Naive thymus-derived CD8-positive, alpha-beta T cell (primary cell): Measurements from ENCODE around the gene LRRC4C. TPM values are rescaled to one million over a fixed set of nuclear protein-coding genes. Genes with fewer than 3 reads are reported as not detected.

ENCODE experiments used
- ATAC-seq, 2 donors: fragments of 150-1000 bp; cut with Tn5 transposase in 1 of 2; sonication (Bioruptor Pico), chemical (Tn5 transposase) in 1 of 2; 1 replicate in 1 of 2; 2 replicates in 1 of 2; pipeline ENCODE4 v1.10.0; 2021; ENCODE audit warnings: mild to moderate bottlenecking in 2 of 2, moderate library complexity in 2 of 2
- POLR2A ChIA-PET: fragments of 350-600 bp; sonication (Branson Sonifier 250); formaldehyde crosslinking; loops from one replicate; lab custom pipeline; 2021; ENCODE audit warnings: antibody characterized with exemption; lab: Charles Lee
- DNase-seq, 10 donors: peaks; one replicate each; pipeline versions ENCODE4 v3.0.0 to v3.0.0-alpha.2; 2020 to 2022
- H3K27ac Mint-ChIP-seq, 10 donors: one replicate each; pipeline ENCODE4 v1.8.0; 2020 to 2022; ENCODE audit warnings: mild to moderate bottlenecking in 10 of 10, mixed read lengths in 10 of 10, moderate library complexity in 4 of 10, inconsistent platforms in 1 of 10
- H3K27me3 Mint-ChIP-seq, 5 donors: one replicate each; pipeline ENCODE4 v1.8.0; 2021 to 2022; ENCODE audit warnings: mixed read lengths in 5 of 5
- H3K36me3 Mint-ChIP-seq, 3 donors: one replicate each; pipeline ENCODE4 v1.8.0; 2020 to 2022; ENCODE audit warnings: mixed read lengths in 3 of 3, mild to moderate bottlenecking in 2 of 3, inconsistent platforms in 1 of 3
- H3K4me1 Mint-ChIP-seq, 4 donors: one replicate each; pipeline ENCODE4 v1.8.0; 2021 to 2022; ENCODE audit warnings: mixed read lengths in 4 of 4
- H3K4me3 Mint-ChIP-seq, 10 donors: one replicate each; pipeline ENCODE4 v1.8.0; 2020 to 2022; ENCODE audit warnings: mild to moderate bottlenecking in 10 of 10, mixed read lengths in 10 of 10, moderate library complexity in 6 of 10, inconsistent platforms in 1 of 10
- H3K9me3 Mint-ChIP-seq, 9 donors: one replicate each; pipeline ENCODE4 v1.8.0; 2020 to 2022; ENCODE audit warnings: mixed read lengths in 9 of 9, mild to moderate bottlenecking in 3 of 9, inconsistent platforms in 1 of 9, moderate library complexity in 1 of 9
- polyA plus RNA-seq, 3 donors: library from polyadenylated mRNA; unstranded; fragments of 300-500 nt; fragmentation: Illumina TruSeq; gene quantifications; one replicate each; pipeline ENCODE4 v1.2.3, GENCODE V29; 2021
- total RNA-seq, 8 experiments: library from RNA in 2 of 8; stranded (reverse) in 2 of 8; gene quantifications; one replicate each; pipeline ENCODE4 v1.2.3 and lab custom pipeline; 2021 to 2026

LRRC4C gene
- total and polyA plus RNA-seq, 5 experiments from 2014 or later: not detected

GRCh38 chr11:41309111-41309522 lies 150.3 kb downstream of the LRRC4C start:
- no peak overlapping the region for H3K27ac Mint-ChIP-seq
- peaks cover 0 to 4% (median 0%) of the 10 kb centered on the region in 3 donors for H3K36me3 Mint-ChIP-seq
- H3K4me3 Mint-ChIP-seq: no peak overlapping the region
- peaks cover 0 to 18% (median 11%) of the 10 kb centered on the region in 9 donors for H3K9me3 Mint-ChIP-seq
- POLR2A ChIA-PET: no interaction called here
- DNase-seq (no peak), ATAC-seq (no peak)
- H3K27me3 Mint-ChIP-seq: no peaks in the 10 kb centered on the region
- H3K4me1 Mint-ChIP-seq: no peaks in the 10 kb centered on the region

GRCh38 chr11:41308286-41308685 lies 151.2 kb downstream of the LRRC4C start:
- ATAC-seq: no peak
- peaks cover 0 to 4% (median 0%) of the 10 kb centered on the region in 3 donors for H3K36me3 Mint-ChIP-seq
- no peaks in the 10 kb centered on the region for H3K4me1 Mint-ChIP-seq
- POLR2A ChIA-PET: no interaction called here
- no peak overlapping the region for H3K27ac Mint-ChIP-seq
- H3K27me3 Mint-ChIP-seq: no peaks in the 10 kb centered on the region
- peaks cover 0 to 18% (median 11%) of the 10 kb centered on the region in 9 donors for H3K9me3 Mint-ChIP-seq
- no peak for DNase-seq
- H3K4me3 Mint-ChIP-seq: no peak overlapping the region

- H3K4me1 Mint-ChIP-seq: no peaks in the 10 kb centered on the region
- DNase-seq: no peak
- H3K4me3 Mint-ChIP-seq: no peak overlapping the region
- POLR2A ChIA-PET: no interaction called here
- no peaks in the 10 kb centered on the region for H3K27me3 Mint-ChIP-seq
- H3K27ac Mint-ChIP-seq: no peak overlapping the region
- ATAC-seq: no peak
- H3K9me3 Mint-ChIP-seq: peaks cover 0 to 18% (median 9%) of the 10 kb centered on the region in 9 donors
- H3K36me3 Mint-ChIP-seq: peaks cover 0 to 4% (median 0%) of the 10 kb centered on the region in 3 donors
Observed at GRCh38 chr11:41307296-41308080, 152.0 kb downstream of the LRRC4C start.

GRCh38 chr11:41306431-41306830 lies 153.0 kb downstream of the LRRC4C start:
- peaks cover 0 to 23% (median 11%) of the 10 kb centered on the region in 9 donors for H3K9me3 Mint-ChIP-seq
- no peak overlapping the region for H3K27ac Mint-ChIP-seq
- ATAC-seq (no peak), DNase-seq (no peak)
- peaks cover 0 to 4% (median 0%) of the 10 kb centered on the region in 3 donors for H3K36me3 Mint-ChIP-seq
- H3K27me3 Mint-ChIP-seq: no peaks in the 10 kb centered on the region
- no peak overlapping the region for H3K4me3 Mint-ChIP-seq
- H3K4me1 Mint-ChIP-seq: no peaks in the 10 kb centered on the region
- POLR2A ChIA-PET: no interaction called here

- POLR2A ChIA-PET: no interaction called here
- H3K27me3 Mint-ChIP-seq: no peaks in the 10 kb centered on the region
- peaks cover 0 to 9% (median 4%) of the 10 kb centered on the region in 9 donors for H3K9me3 Mint-ChIP-seq
- H3K27ac Mint-ChIP-seq: no peak overlapping the region
- H3K4me1 Mint-ChIP-seq: no peaks in the 10 kb centered on the region
- no peak for DNase-seq
- ATAC-seq: no peak
- H3K4me3 Mint-ChIP-seq: no peak overlapping the region
- H3K36me3 Mint-ChIP-seq: peaks cover 0 to 1% (median 0%) of the 10 kb centered on the region in 3 donors
Observed at GRCh38 chr11:41301023-41301422, 158.4 kb downstream of the LRRC4C start.

GRCh38 chr11:41289408-41289807 lies 170.0 kb downstream of the LRRC4C start:
- ATAC-seq (no peak), DNase-seq (no peak)
- no peaks in the 10 kb centered on the region for H3K27me3 Mint-ChIP-seq
- H3K4me3 Mint-ChIP-seq: no peak overlapping the region
- no peak overlapping the region for H3K27ac Mint-ChIP-seq
- H3K4me1 Mint-ChIP-seq: no peaks in the 10 kb centered on the region
- peaks cover 0 to 15% (median 3%) of the 10 kb centered on the region in 9 donors for H3K9me3 Mint-ChIP-seq
- POLR2A ChIA-PET: no interaction called here
- no peaks in the 10 kb centered on the region for H3K36me3 Mint-ChIP-seq

GRCh38 chr11:41286751-41287150 lies 172.7 kb downstream of the LRRC4C start:
- ATAC-seq (no peak), DNase-seq (no peak)
- H3K9me3 Mint-ChIP-seq: peaks cover 0 to 24% (median 6%) of the 10 kb centered on the region in 9 donors
- H3K4me1 Mint-ChIP-seq: no peaks in the 10 kb centered on the region
- no peaks in the 10 kb centered on the region for H3K36me3 Mint-ChIP-seq
- H3K27ac Mint-ChIP-seq: no peak overlapping the region
- H3K4me3 Mint-ChIP-seq: no peak overlapping the region
- POLR2A ChIA-PET: no interaction called here
- no peaks in the 10 kb centered on the region for H3K27me3 Mint-ChIP-seq

GRCh38 chr11:41284354-41284753 lies 175.1 kb downstream of the LRRC4C start:
- POLR2A ChIA-PET: no interaction called here
- no peak overlapping the region for H3K4me3 Mint-ChIP-seq
- DNase-seq: no peak
- no peak for ATAC-seq
- peaks cover 0 to 5% (median 0%) of the 10 kb centered on the region in 3 donors for H3K36me3 Mint-ChIP-seq
- peaks cover 0 to 24% (median 6%) of the 10 kb centered on the region in 9 donors for H3K9me3 Mint-ChIP-seq
- H3K27me3 Mint-ChIP-seq: no peaks in the 10 kb centered on the region
- no peaks in the 10 kb centered on the region for H3K4me1 Mint-ChIP-seq
- no peak overlapping the region for H3K27ac Mint-ChIP-seq

GRCh38 chr11:41283191-41283930 lies 176.1 kb downstream of the LRRC4C start:
- DNase-seq: no peak
- Mint-ChIP-seq H3K27ac (no peak overlapping the region), H3K36me3 (peaks cover 0 to 5% (median 0%) of the 10 kb centered on the region in 3 donors), H3K4me1 (no peaks in the 10 kb centered on the region), H3K4me3 (no peak overlapping the region), H3K9me3 (peaks cover 0 to 33% (median 11%) of the 10 kb centered on the region in 9 donors), H3K27me3 (no peaks in the 10 kb centered on the region)
- no peak for ATAC-seq
- POLR2A ChIA-PET: no interaction called here

GRCh38 chr11:41282395-41282794 lies 177.1 kb downstream of the LRRC4C start:
- no peak overlapping the region for H3K27ac Mint-ChIP-seq
- POLR2A ChIA-PET: no interaction called here
- ATAC-seq (no peak), DNase-seq (no peak)
- H3K9me3 Mint-ChIP-seq: peaks cover 0 to 36% (median 11%) of the 10 kb centered on the region in 9 donors
- H3K4me1 Mint-ChIP-seq: no peaks in the 10 kb centered on the region
- H3K36me3 Mint-ChIP-seq: peaks cover 0 to 5% (median 0%) of the 10 kb centered on the region in 3 donors
- no peak overlapping the region for H3K4me3 Mint-ChIP-seq
- H3K27me3 Mint-ChIP-seq: no peaks in the 10 kb centered on the region

- ATAC-seq (no peak), DNase-seq (no peak)
- Mint-ChIP-seq H3K4me3 (no peak overlapping the region), H3K27me3 (no peaks in the 10 kb centered on the region), H3K36me3 (peaks cover 0 to 5% (median 0%) of the 10 kb centered on the region in 3 donors), H3K4me1 (no peaks in the 10 kb centered on the region), H3K9me3 (peaks cover 0 to 42% (median 10%) of the 10 kb centered on the region in 9 donors), H3K27ac (no peak overlapping the region)
- POLR2A ChIA-PET: no interaction called here
Observed at GRCh38 chr11:41281131-41281742, 178.2 kb downstream of the LRRC4C start.

- Mint-ChIP-seq H3K9me3 (peaks cover 7 to 57% (median 16%) of the 10 kb centered on the region in 9 donors), H3K4me1 (no peaks in the 10 kb centered on the region), H3K36me3 (no peaks in the 10 kb centered on the region), H3K27ac (no peak overlapping the region), H3K4me3 (no peak overlapping the region), H3K27me3 (no peaks in the 10 kb centered on the region)
- ATAC-seq (no peak), DNase-seq (no peak)
- POLR2A ChIA-PET: no interaction called here
Observed at GRCh38 chr11:41274831-41275230, 184.6 kb downstream of the LRRC4C start.

- Mint-ChIP-seq H3K4me1 (no peaks in the 10 kb centered on the region), H3K36me3 (no peaks in the 10 kb centered on the region), H3K27ac (no peak overlapping the region), H3K27me3 (no peaks in the 10 kb centered on the region), H3K9me3 (peaks cover 5 to 48% (median 14%) of the 10 kb centered on the region in 9 donors), H3K4me3 (no peak overlapping the region)
- ATAC-seq: no peak
- POLR2A ChIA-PET: no interaction called here
- no peak for DNase-seq
Observed at GRCh38 chr11:41273908-41274307, 185.5 kb downstream of the LRRC4C start.
